Mammary epithelial cell (primary cell): ENCODE data around the gene MOGAT3.

ENCODE experiments used
- CTCF ChIP-seq, 2 donors: IDR thresholded peaks in 1 of 2; conservative IDR thresholded peaks in 1 of 2; 2 replicates each; pipeline ENCODE4 v1.5.1; 2011 to 2012; ENCODE audit warnings: inconsistent platforms in 2 of 2, low read length in 2 of 2, mild to moderate bottlenecking in 2 of 2, control low read depth in 1 of 2, low read depth in 1 of 2; ENCODE audit not compliant: insufficient read depth in 1 of 2; ENCODE audit errors: extremely low read depth in 1 of 2
- EZH2 ChIP-seq: IDR thresholded peaks from 2 replicates; pipeline ENCODE4 v1.6.1; 2012; ENCODE audit warnings: low read length, inconsistent platforms, borderline replicate concordance

GRCh38 chr7:101207459-101207858 lies 6.6 kb upstream of the MOGAT3 start:
- TF ChIP-seq CTCF (conservative IDR thresholded peaks at IDR 0.05 in 1 of 2, IDR thresholded peaks at IDR 0.05 in 1 of 2; ENCODE audit: extremely low read depth in 1 of 2, insufficient read depth in 1 of 2, low read depth in 1 of 2, low read length in 2 of 2) (no peak), EZH2 (no peak)
